ENCODE data around the gene SLC38A4. TPM values are rescaled to one million over a fixed set of nuclear protein-coding genes. Genes with fewer than 3 reads are reported as not detected.
A peak's percentile ranks its signal among the peaks of the same experiment; 100 is the strongest.

The SLC38A4 gene
- total and polyA plus RNA-seq, 2 experiments from 2014 or later: 6.2 to 12.5 TPM

GRCh38 chr12:46832130-46832704 is 6.4 kb upstream of the SLC38A4 start:
- Mint-ChIP-seq H3K27ac (no peak overlapping the region), H3K27me3 (ENCODE audit: insufficient read depth, low read depth, poor library complexity) (peaks cover 32% of the 10 kb centered on the region), H3K9me3 (no peaks in the 10 kb centered on the region), H3K36me3 (ENCODE audit: low read depth) (no peaks in the 10 kb centered on the region), H3K4me3 (peak overlapping the region; percentile 80), H3K4me1 (peaks cover 13% of the 10 kb centered on the region)
- TF ChIP-seq REST (IDR thresholded peaks at IDR 0.05; ENCODE audit: unreplicated experiment) (no peak), NANOG (IDR thresholded peaks at IDR 0.05; ENCODE audit: borderline replicate concordance) (no peak), CTCF (conservative IDR thresholded peaks at IDR 0.05; ENCODE audit: low read depth in 2 of 2) (no peak), ZNF462 (CRISPR knock-in tag; IDR thresholded peaks at IDR 0.05) (no peak), ZNF331 (CRISPR knock-in tag; IDR thresholded peaks at IDR 0.05; ENCODE audit: low read depth) (no peak), JUNB (IDR thresholded peaks at IDR 0.05; ENCODE audit: unreplicated experiment) (no peak), CREB1 (CRISPR knock-in tag; IDR thresholded peaks at IDR 0.05; ENCODE audit: low read depth) (no peak), STAT1 (IDR thresholded peaks at IDR 0.05; ENCODE audit: unreplicated experiment) (no peak), ZNF114 (CRISPR knock-in tag; IDR thresholded peaks at IDR 0.05) (no peak), POLR2AphosphoS5 (IDR thresholded peaks at IDR 0.05; ENCODE audit: low read depth) (no peak), EZH2 (IDR thresholded peaks at IDR 0.05; ENCODE audit: low read depth, unreplicated experiment) (no peak), ETS1 (IDR thresholded peaks at IDR 0.05) (no peak), EZH2phosphoT487 (IDR thresholded peaks at IDR 0.05; ENCODE audit: unreplicated experiment) (no peak)
- H3K4me1 ChIP-seq (ENCODE audit: insufficient read depth): peaks cover 7% of the 10 kb centered on the region; the same call in 1 of the 2 replicates
- H3K4me3 ChIP-seq: peak overlapping the region; percentile 78
- H3K9me2 ChIP-seq (ENCODE audit: insufficient read depth): 0 out of 2 replicates have a peak, but pooled peaks cover 5% of the 10 kb centered on the region
- H3K4me2 ChIP-seq: peak overlapping the region; percentile 95
- peaks cover 55% of the 10 kb centered on the region for H3K27me3 ChIP-seq (ENCODE audit: insufficient read depth)
- H3K36me3 ChIP-seq (ENCODE audit: insufficient read depth): no peaks in the 10 kb centered on the region
- peaks cover 3% of the 10 kb centered on the region for H4K20me1 ChIP-seq (replicated peaks; ENCODE audit: insufficient read depth)
- ATAC-seq (peak; percentile 65), DNase-seq (ENCODE audit: low spot score) (peak; percentile 87)
- H3F3A ChIP-seq (replicated peaks; ENCODE audit: low read depth): no peaks in the 10 kb centered on the region
- H3K79me2 ChIP-seq (replicated peaks; ENCODE audit: insufficient read depth): 0 out of 2 replicates have a peak, but pooled peaks cover 5% of the 10 kb centered on the region
- peak overlapping the region; percentile 94 for H2AFZ ChIP-seq
- H3K27ac ChIP-seq (ENCODE audit: low read depth): no peak overlapping the region
